ENCODE results near the gene HOXA10. TPM values are rescaled to one million over a fixed set of nuclear protein-coding genes. Genes with fewer than 3 reads are reported as not detected.

Gene HOXA10
- total RNA-seq, 1 experiment from 2014 or later: not detected

GRCh38 chr7:27145165-27145913 lies 28.8 kb downstream of the HOXA10 start:
- Histone ChIP-seq H4K5ac (ENCODE audit: insufficient read length, low read depth, low read length) (no peak overlapping the region), H3T11ph (ENCODE audit: low read length) (no peak overlapping the region), H2AK5ac (ENCODE audit: insufficient read length, low read length) (no peak overlapping the region), H3K4me1 (ENCODE audit: insufficient read depth, low read length) (no peaks in the 10 kb centered on the region), H3K79me2 (ENCODE audit: insufficient read depth, low read length) (no peaks in the 10 kb centered on the region), H4K8ac (replicated peaks; ENCODE audit: insufficient read length, low read depth, low read length) (no peak overlapping the region), H2AFZ (ENCODE audit: low read length) (no peak overlapping the region), H3K4me2 (ENCODE audit: insufficient read depth, insufficient read length, low read length) (no peak overlapping the region), H3K9ac (ENCODE audit: extremely low read depth, insufficient read length, low read length) (no peak overlapping the region), H4K91ac (ENCODE audit: insufficient read length, low read depth, low read length) (no peak overlapping the region), H3K18ac (ENCODE audit: insufficient read length, low read depth, low read length) (no peak overlapping the region), H4K20me1 (ENCODE audit: control insufficient read depth, insufficient read depth, insufficient read length) (no peaks in the 10 kb centered on the region), H2BK5ac (ENCODE audit: insufficient read length, low read length) (no peak overlapping the region), H3K23me2 (ENCODE audit: insufficient read length, low read depth, low read length, poor library complexity, severe bottlenecking) (peaks cover 14% of the 10 kb centered on the region), H3K27me3 (ENCODE audit: insufficient read depth, low read length) (peaks cover 96% of the 10 kb centered on the region), H3K23ac (ENCODE audit: insufficient read length, low read depth, low read length) (no peak overlapping the region), H2BK20ac (ENCODE audit: low read depth, low read length, poor library complexity, severe bottlenecking) (no peak overlapping the region), H3K9me3 (ENCODE audit: control insufficient read depth, low read depth, low read length) (no peaks in the 10 kb centered on the region), H2BK15ac (ENCODE audit: low read depth, low read length) (no peak overlapping the region), H2BK12ac (ENCODE audit: insufficient read length, low read depth, low read length) (no peak overlapping the region), H3K79me1 (ENCODE audit: insufficient read depth, low read depth, low read length, poor library complexity, severe bottlenecking) (no peaks in the 10 kb centered on the region), H3K56ac (ENCODE audit: insufficient read length, low read depth, low read length) (no peak overlapping the region), H2BK120ac (ENCODE audit: low read depth, low read length, poor library complexity, severe bottlenecking) (no peak overlapping the region), H3K14ac (ENCODE audit: insufficient read depth, low read length) (no peak overlapping the region), H3K4ac (ENCODE audit: low read depth, low read length) (no peak overlapping the region), H3K27ac (ENCODE audit: insufficient read length, low read depth, low read length) (no peak overlapping the region)
- peaks cover 100% of the 10 kb centered on the region for H3K27me3 Mint-ChIP-seq (ENCODE audit: low read depth)
- no peak for TF ChIP-seq CTCF (conservative IDR thresholded peaks at IDR 0.05)
- H3K4me3 Mint-ChIP-seq: no peak overlapping the region
- H3K27ac Mint-ChIP-seq: no peak overlapping the region
- peaks cover 19 to 28% of the 10 kb centered on the region in 2 experiments for H3K9me3 Mint-ChIP-seq
- H3K4me1 Mint-ChIP-seq: peaks cover 5 to 23% of the 10 kb centered on the region in 2 experiments
- WGBS (ENCODE audit: extremely low coverage, insufficient read length, low lambda C conversion rate): no CpG with 5 or more reads among the region's 47 CpGs
- DNase-seq: no peak
- H3K36me3 Mint-ChIP-seq (ENCODE audit: insufficient read depth in 1 of 3, low read depth in 3 of 3): no peaks in the 10 kb centered on the region; a peak in 3 of 7 replicates
